PC-9 (cell line): ENCODE results near the gene EVA1C. TPM values are rescaled to one million over a fixed set of nuclear protein-coding genes. Genes with fewer than 3 reads are reported as not detected.

Experiments used
- BruUV-seq: library from RNA; stranded (reverse); fragments of 400-500 nt; replicated peaks from 2 replicates; lab custom pipeline; 2021; lab: Mats Ljungman, UMichigan
- CTCF ChIA-PET: fragments of 300-600 bp; sonication (Branson Sonifier 250); formaldehyde crosslinking; loops from one replicate; lab custom pipeline; 2022; ENCODE audit warnings: antibody characterized with exemption; lab: Charles Lee
- POLR2A ChIA-PET: fragments of 300-600 bp; sonication (Branson Sonifier 250); formaldehyde crosslinking; loops from one replicate; lab custom pipeline; 2022; ENCODE audit warnings: antibody characterized with exemption; ENCODE audit not compliant: unreplicated experiment; lab: Charles Lee
- DNase-seq, 2 experiments: peaks; one replicate each; pipeline versions ENCODE4 v3.0.0 to v3.0.0-alpha.2; 2015 to 2022; ENCODE audit warnings: mixed read lengths in 1 of 2
- H2AFZ ChIP-seq: fragments of 200-600 bp; sonication (generic); 2 replicates; pipeline ENCODE4 v1.8.1; 2017; ENCODE audit warnings: antibody characterized with exemption
- H3F3A ChIP-seq: fragments of 200-600 bp; sonication (generic); 2 replicates; pipeline ENCODE4 v1.8.1; 2017; ENCODE audit warnings: antibody characterized with exemption, mild to moderate bottlenecking, low read depth; ENCODE audit not compliant: insufficient read depth
- H3K27ac ChIP-seq: fragments of 200-600 bp; sonication (generic); 2 replicates; pipeline ENCODE4 v1.6.1; 2016; ENCODE audit warnings: mixed run types
- H3K27me3 ChIP-seq: fragments of 200-600 bp; sonication (generic); 2 replicates; pipeline ENCODE4 v1.6.1; 2016; ENCODE audit warnings: low read depth, mixed run types; ENCODE audit not compliant: insufficient read depth
- H3K36me3 ChIP-seq: fragments of 200-600 bp; sonication (generic); 2 replicates; pipeline ENCODE4 v1.6.1; 2016; ENCODE audit warnings: low read depth, mixed run types
- H3K4me1 ChIP-seq: fragments of 200-600 bp; sonication (generic); replicated peaks from 2 replicates; pipeline ENCODE4 v1.6.1; 2016; ENCODE audit warnings: mixed run types; ENCODE audit not compliant: insufficient read depth
- H3K4me2 ChIP-seq: fragments of 200-600 bp; sonication (generic); 2 replicates; pipeline ENCODE4 v1.6.1; 2017; ENCODE audit warnings: mixed run types
- H3K4me3 ChIP-seq: fragments of 200-600 bp; sonication (generic); 2 replicates; pipeline ENCODE4 v1.6.1; 2016; ENCODE audit warnings: mixed run types
- H3K79me2 ChIP-seq: fragments of 200-600 bp; sonication (generic); 2 replicates; pipeline ENCODE4 v1.6.1; 2017; ENCODE audit warnings: low read depth, mixed run types
- H3K9me2 ChIP-seq: fragments of 200-600 bp; sonication (generic); 2 replicates; pipeline ENCODE4 v1.8.1; 2017; ENCODE audit warnings: mild to moderate bottlenecking; ENCODE audit not compliant: insufficient read depth
- H3K9me3 ChIP-seq: fragments of 200-600 bp; sonication (generic); 2 replicates; pipeline ENCODE4 v1.8.1; 2016; ENCODE audit warnings: low read depth; ENCODE audit not compliant: insufficient read depth
- H4K20me1 ChIP-seq: fragments of 200-600 bp; sonication (generic); 2 replicates; pipeline ENCODE4 v1.8.1; 2017; ENCODE audit not compliant: insufficient read depth
- CTCF ChIP-seq: fragments of 200-600 bp; sonication (generic); conservative IDR thresholded peaks from 2 replicates; pipeline ENCODE4 v1.6.1; 2017; ENCODE audit warnings: mixed run types, antibody characterized with exemption, mild to moderate bottlenecking, moderate library complexity
- EZH2 ChIP-seq: fragments of 200-600 bp; sonication (generic); IDR thresholded peaks from 2 replicates; pipeline ENCODE4 v1.8.0; 2017; ENCODE audit warnings: antibody characterized with exemption, low read depth
- intact Hi-C: fragments of 100-400 bp; cut with micrococcal nuclease; formaldehyde crosslinking; loops from one replicate; pipeline ENCODE4 v1.10.0; 2022; ENCODE audit not compliant: unreplicated experiment
- total RNA-seq: library from RNA; stranded (reverse); gene quantifications from 2 replicates; pipeline ENCODE4 v1.2.3, GENCODE V29; 2021

EVA1C gene
- total RNA-seq, 1 experiment from 2014 or later: 3.0 TPM

GRCh38 chr21:32410291-32410690, 2.2 kb upstream of the EVA1C start:
- Histone ChIP-seq H3K36me3 (no peaks in the 10 kb centered on the region), H3F3A (no peaks in the 10 kb centered on the region), H3K4me1 (no peaks in the 10 kb centered on the region; the same call in 1 of the 2 replicates), H3K27ac (no peak overlapping the region), H3K4me3 (no peak overlapping the region), H2AFZ (no peak overlapping the region), H3K9me2 (no peaks in the 10 kb centered on the region), H3K79me2 (no peaks in the 10 kb centered on the region), H3K4me2 (no peak overlapping the region), H3K9me3 (no peaks in the 10 kb centered on the region), H4K20me1 (no peaks in the 10 kb centered on the region), H3K27me3 (peaks cover 32% of the 10 kb centered on the region; the same call in 1 of the 2 replicates)
- intact Hi-C loops: loop anchor here (5.0 kb wide), 1 partner anchor 112 kb away; no protein-coding TSS in a partner anchor
- no peak for DNase-seq
- no TSS peak for BruUV-seq
- ChIA-PET CTCF (no interaction called here), POLR2A (interaction anchor here (0.7 kb wide), 1 partner anchor 157 kb away, joined by 3 read pairs; no protein-coding TSS in a partner anchor)
- TF ChIP-seq CTCF (no peak), EZH2 (no peak)

GRCh38 chr21:32410916-32411315, 1.6 kb upstream of the EVA1C start:
- Histone ChIP-seq H2AFZ (no peak overlapping the region), H3K36me3 (no peaks in the 10 kb centered on the region), H3F3A (no peaks in the 10 kb centered on the region), H3K9me2 (no peaks in the 10 kb centered on the region), H3K4me3 (no peak overlapping the region), H3K4me1 (no peaks in the 10 kb centered on the region; the same call in 1 of the 2 replicates), H3K4me2 (no peak overlapping the region), H3K27ac (no peak overlapping the region), H4K20me1 (no peaks in the 10 kb centered on the region), H3K79me2 (no peaks in the 10 kb centered on the region), H3K9me3 (no peaks in the 10 kb centered on the region), H3K27me3 (peaks cover 32% of the 10 kb centered on the region; the same call in 1 of the 2 replicates)
- DNase-seq: no peak
- ChIA-PET POLR2A (interaction anchor here (0.6 to 0.7 kb wide), 2 partner anchors 157 to 207 kb away, joined by 3 to 4 read pairs; no protein-coding TSS in a partner anchor), CTCF (interaction anchor here (0.5 kb wide), 1 partner anchor 193 kb away, joined by 7 read pairs; no protein-coding TSS in a partner anchor)
- TF ChIP-seq EZH2 (no peak), CTCF (no peak)
- intact Hi-C loops: loop anchor here (5.0 kb wide), 1 partner anchor 111 kb away; no protein-coding TSS in a partner anchor
- BruUV-seq: no TSS peak

- peak in 1 of 2 experiments; percentile 52 for DNase-seq
- intact Hi-C loops: loop anchor here (2.0 to 5.0 kb wide), 2 partner anchors 111 to 157 kb away; no protein-coding TSS in a partner anchor
- ChIA-PET CTCF (interaction anchor here (0.5 kb wide), 1 partner anchor 194 kb away, joined by 7 read pairs; no protein-coding TSS in a partner anchor), POLR2A (interaction anchor here (0.6 kb wide), 1 partner anchor 206 kb away, joined by 4 read pairs; no protein-coding TSS in a partner anchor)
- Histone ChIP-seq H3K4me2 (peak overlapping the region; percentile 77), H2AFZ (peak overlapping the region; percentile 67), H3K79me2 (no peaks in the 10 kb centered on the region), H4K20me1 (no peaks in the 10 kb centered on the region), H3K27ac (no peak overlapping the region), H3K4me1 (no peaks in the 10 kb centered on the region; the same call in 1 of the 2 replicates), H3K27me3 (peaks cover 32% of the 10 kb centered on the region; the same call in 1 of the 2 replicates), H3K9me2 (no peaks in the 10 kb centered on the region), H3F3A (no peaks in the 10 kb centered on the region), H3K9me3 (no peaks in the 10 kb centered on the region), H3K36me3 (no peaks in the 10 kb centered on the region), H3K4me3 (peak overlapping the region; percentile 51)
- BruUV-seq: no TSS peak
- no peak for TF ChIP-seq CTCF
- no peak; the same call in 1 of the 2 replicates for TF ChIP-seq EZH2
These were observed 950 bp upstream of the EVA1C start for GRCh38 chr21:32411350-32412161.
